A549 (cell line): ENCODE measurements around the gene HIPK3.

Source experiments
- BCL3 ChIP-seq: fragments of >200 bp; sonication (Bioruptor Twin); formaldehyde crosslinking; IDR thresholded peaks from 3 replicates; pipeline ENCODE4 v1.6.1; 2016
- CTCF ChIP-seq: fragments of >200 bp; sonication (Bioruptor Twin); formaldehyde crosslinking; IDR thresholded peaks from 3 replicates; pipeline ENCODE4 v1.5.1; 2016
- ESRRA ChIP-seq: fragments of 150-350 bp; IDR thresholded peaks from 2 replicates; pipeline ENCODE4 v1.6.1; 2014; ENCODE audit warnings: mild to moderate bottlenecking, low read length, borderline replicate concordance
- HOXA7 ChIP-seq: fragments of 250-450 bp; sonication (Bioruptor Pico); IDR thresholded peaks from 2 replicates; pipeline ENCODE4 v1.5.0; 2020; ENCODE audit warnings: mild to moderate bottlenecking, moderate library complexity
- KDM5A ChIP-seq: fragments of 200-600 bp; sonication (generic); IDR thresholded peaks from 2 replicates; pipeline ENCODE4 v1.6.1; 2016; ENCODE audit warnings: antibody characterized with exemption, mild to moderate bottlenecking
- MAX ChIP-seq: IDR thresholded peaks from 2 replicates; pipeline ENCODE4 v1.6.1; 2012
- MAZ ChIP-seq: fragments of 150-350 bp; IDR thresholded peaks from 2 replicates; pipeline ENCODE4 v1.6.1; 2014; ENCODE audit warnings: antibody characterized with exemption, low read depth, low read length, borderline replicate concordance
- POLR2A ChIP-seq: IDR thresholded peaks from 2 replicates; pipeline ENCODE4 v1.6.1; 2012; ENCODE audit warnings: mild to moderate bottlenecking, low read length
- POLR2AphosphoS2 ChIP-seq: conservative IDR thresholded peaks from 2 replicates; pipeline ENCODE4 v1.6.1; 2012; ENCODE audit warnings: low read length, improper control_type of control experiment, inconsistent platforms
- REST ChIP-seq: fragments of 200-600 bp; sonication (generic); IDR thresholded peaks from 2 replicates; pipeline ENCODE4 v1.6.1; 2016; ENCODE audit warnings: antibody characterized with exemption, mild to moderate bottlenecking, moderate library complexity
- RFX5 ChIP-seq: fragments of 450-650 bp; IDR thresholded peaks from 2 replicates; pipeline ENCODE4 v1.7.1; 2014; ENCODE audit warnings: antibody characterized with exemption, mild to moderate bottlenecking, moderate library complexity
- RNF2 ChIP-seq: fragments of 200-600 bp; sonication (generic); IDR thresholded peaks from 2 replicates; pipeline ENCODE4 v1.6.1; 2016; ENCODE audit warnings: low read depth, mild to moderate bottlenecking, antibody characterized with exemption, moderate library complexity, borderline replicate concordance
- TP53 ChIP-seq: fragments of 250-450 bp; sonication (Bioruptor Pico); IDR thresholded peaks from 2 replicates; pipeline ENCODE4 v1.5.0; 2021; ENCODE audit warnings: mild to moderate bottlenecking, moderate library complexity
- ZFP36 ChIP-seq: fragments of 450-650 bp; IDR thresholded peaks from 2 replicates; pipeline ENCODE4 v1.6.1; 2014; ENCODE audit warnings: borderline replicate concordance; ENCODE audit not compliant: partially characterized antibody

- no peak for TF ChIP-seq CTCF
- TF ChIP-seq HOXA7 (CRISPR knock-in tag), result no peak
- TF ChIP-seq POLR2AphosphoS2, result no peak
- TF ChIP-seq POLR2A, result no peak
- TF ChIP-seq RFX5, result no peak
- no peak for TF ChIP-seq MAX
- TF ChIP-seq KDM5A, result no peak
- TF ChIP-seq RNF2, result no peak
- no peak for TF ChIP-seq REST
- no peak for TF ChIP-seq TP53 (CRISPR knock-in tag)
- TF ChIP-seq BCL3, result no peak
- TF ChIP-seq ZFP36, result no peak
- no peak for TF ChIP-seq ESRRA
- TF ChIP-seq MAZ, result no peak
These were observed 126.7 kb downstream of the HIPK3 start for GRCh38 chr11:33383920-33384209.
